GM11168 (cell line): ENCODE results near the gene HOXD12.

Source experiments
- in situ Hi-C: fragments of 300-500 bp; cut with MboI; formaldehyde crosslinking; loops from one replicate; pipeline ENCODE4 v1.12.0; 2022; ENCODE audit warnings: low sequenced_read_pairs; ENCODE audit not compliant: unreplicated experiment

The HOXD12 gene, protein sequence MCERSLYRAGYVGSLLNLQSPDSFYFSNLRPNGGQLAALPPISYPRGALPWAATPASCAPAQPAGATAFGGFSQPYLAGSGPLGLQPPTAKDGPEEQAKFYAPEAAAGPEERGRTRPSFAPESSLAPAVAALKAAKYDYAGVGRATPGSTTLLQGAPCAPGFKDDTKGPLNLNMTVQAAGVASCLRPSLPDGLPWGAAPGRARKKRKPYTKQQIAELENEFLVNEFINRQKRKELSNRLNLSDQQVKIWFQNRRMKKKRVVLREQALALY

DNA sequence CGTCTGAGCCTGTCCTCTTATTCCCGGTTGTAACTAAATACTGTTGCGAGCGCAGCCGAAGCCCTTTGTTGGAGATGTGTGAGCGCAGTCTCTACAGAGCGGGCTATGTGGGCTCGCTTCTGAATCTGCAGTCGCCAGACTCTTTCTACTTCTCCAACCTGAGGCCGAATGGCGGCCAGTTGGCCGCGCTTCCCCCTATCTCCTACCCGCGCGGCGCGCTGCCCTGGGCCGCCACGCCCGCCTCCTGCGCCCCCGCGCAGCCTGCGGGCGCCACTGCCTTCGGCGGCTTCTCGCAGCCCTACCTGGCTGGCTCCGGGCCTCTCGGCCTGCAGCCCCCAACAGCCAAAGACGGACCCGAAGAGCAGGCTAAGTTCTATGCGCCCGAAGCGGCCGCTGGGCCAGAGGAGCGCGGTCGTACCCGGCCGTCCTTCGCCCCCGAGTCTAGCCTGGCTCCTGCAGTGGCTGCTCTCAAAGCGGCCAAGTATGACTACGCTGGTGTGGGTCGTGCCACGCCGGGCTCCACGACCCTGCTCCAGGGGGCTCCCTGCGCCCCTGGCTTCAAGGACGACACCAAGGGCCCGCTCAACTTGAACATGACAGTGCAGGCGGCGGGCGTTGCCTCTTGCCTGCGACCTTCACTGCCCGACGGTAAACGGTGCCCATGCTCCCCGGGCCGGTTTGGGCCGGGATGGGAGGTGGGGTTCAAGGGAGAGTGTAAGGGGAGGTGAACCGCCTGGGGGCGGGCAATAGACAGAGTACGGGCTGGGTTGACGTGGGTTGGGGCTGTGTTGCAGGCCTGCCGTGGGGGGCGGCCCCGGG lies at the start of gene HOXD12:
TSS of gene HOXD12 (plus strand) at position 68 of the 819 bp plus-strand sequence. CDS start at position 75, 7 bp downstream.
- in situ Hi-C loops = loop anchor here (5.0 kb wide), 1 partner anchor 423 kb away; no protein-coding TSS in a partner anchor

DNA sequence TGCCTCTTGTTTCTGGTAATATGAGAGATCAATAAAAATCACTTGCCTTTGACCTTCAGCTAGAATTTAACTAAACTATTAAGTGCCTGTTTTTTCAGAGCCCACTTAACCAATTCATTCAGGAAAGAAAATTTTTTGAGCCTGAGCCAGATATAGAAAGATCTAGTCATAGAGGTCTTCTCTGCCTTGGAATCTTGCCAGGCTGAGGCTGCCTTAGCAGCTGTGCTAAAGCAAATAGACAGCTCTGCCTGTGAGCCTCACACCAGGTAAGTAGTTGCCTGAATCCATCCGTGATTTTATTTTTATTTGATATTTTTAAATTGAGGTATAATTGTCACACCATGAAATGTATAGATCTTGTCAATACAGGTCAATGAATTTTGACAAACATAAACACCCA lies 43.2 kb upstream of the HOXD12 start:
- in situ Hi-C loops = loop anchor here (25.0 kb wide), 1 partner anchor 694 kb away; no protein-coding TSS in a partner anchor

DNA sequence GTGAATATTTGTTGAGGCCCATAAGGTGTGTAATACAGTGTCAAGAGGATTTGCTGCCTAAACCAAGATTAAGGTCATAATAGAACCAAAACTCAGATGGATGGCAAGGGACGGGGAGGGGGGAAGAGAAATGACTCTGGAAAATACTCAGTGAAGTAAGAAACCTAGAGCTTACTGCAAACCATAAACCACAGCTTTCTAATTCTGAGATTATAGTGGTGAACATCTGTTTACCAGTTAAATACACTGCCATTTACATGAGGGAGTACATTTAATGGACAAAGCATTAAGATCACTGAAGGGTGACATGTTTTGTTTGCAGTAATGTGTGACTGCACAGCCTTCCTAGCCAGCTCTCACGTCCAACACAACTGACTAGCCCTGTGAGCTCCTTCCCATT lies 35.6 kb upstream of the HOXD12 start:
- in situ Hi-C loops = loop anchor here (25.0 kb wide), 1 partner anchor 702 kb away; no protein-coding TSS in a partner anchor

DNA sequence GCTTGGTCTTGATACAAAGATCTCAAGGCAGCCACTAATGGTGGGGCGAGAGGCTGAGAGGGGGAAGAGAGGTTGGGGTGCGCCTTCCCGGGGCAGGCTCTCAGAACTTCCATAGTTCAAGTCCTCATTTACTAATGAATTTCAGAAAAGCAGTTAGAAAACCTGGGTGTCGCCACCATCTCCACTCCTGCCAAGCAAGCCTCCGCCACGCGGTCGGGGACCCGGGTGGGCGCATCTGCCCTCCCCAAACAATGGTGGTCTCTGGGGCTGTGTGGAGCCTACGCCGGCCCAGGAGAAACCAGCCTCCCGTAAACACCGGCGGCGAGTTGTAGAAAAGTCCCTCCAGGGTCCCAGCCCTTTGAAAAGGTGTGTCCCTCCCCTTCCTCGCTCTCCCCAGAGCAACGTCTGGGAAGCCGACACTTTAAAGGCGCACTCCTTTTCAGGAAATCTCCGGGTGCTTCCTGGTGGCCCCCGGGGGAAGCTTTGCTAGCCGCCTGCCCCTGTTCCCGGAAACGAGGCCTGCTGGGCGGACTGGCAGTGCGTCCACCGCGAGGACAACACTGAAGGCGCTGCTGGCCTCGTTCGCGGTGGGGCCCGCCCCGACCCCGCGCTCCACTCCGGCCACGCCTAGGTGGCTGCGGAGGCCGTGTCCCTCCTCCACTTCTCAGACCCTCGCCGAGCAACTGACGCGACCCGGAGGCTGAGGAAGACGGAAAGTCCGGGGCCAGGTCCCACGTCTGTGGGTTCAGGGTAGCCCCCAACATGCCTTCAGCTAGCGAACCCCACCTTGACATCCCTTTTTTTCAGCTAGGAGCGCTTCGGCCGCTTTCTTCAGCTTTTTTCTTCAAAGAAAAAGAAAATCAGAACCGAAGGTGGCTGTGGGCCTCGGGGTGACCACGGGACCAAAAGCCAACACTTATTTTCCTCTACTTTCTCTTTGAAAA lies 32.7 kb upstream of the HOXD12 start:
- in situ Hi-C loops = loop anchor here (25.0 kb wide), 1 partner anchor 705 kb away; no protein-coding TSS in a partner anchor

DNA sequence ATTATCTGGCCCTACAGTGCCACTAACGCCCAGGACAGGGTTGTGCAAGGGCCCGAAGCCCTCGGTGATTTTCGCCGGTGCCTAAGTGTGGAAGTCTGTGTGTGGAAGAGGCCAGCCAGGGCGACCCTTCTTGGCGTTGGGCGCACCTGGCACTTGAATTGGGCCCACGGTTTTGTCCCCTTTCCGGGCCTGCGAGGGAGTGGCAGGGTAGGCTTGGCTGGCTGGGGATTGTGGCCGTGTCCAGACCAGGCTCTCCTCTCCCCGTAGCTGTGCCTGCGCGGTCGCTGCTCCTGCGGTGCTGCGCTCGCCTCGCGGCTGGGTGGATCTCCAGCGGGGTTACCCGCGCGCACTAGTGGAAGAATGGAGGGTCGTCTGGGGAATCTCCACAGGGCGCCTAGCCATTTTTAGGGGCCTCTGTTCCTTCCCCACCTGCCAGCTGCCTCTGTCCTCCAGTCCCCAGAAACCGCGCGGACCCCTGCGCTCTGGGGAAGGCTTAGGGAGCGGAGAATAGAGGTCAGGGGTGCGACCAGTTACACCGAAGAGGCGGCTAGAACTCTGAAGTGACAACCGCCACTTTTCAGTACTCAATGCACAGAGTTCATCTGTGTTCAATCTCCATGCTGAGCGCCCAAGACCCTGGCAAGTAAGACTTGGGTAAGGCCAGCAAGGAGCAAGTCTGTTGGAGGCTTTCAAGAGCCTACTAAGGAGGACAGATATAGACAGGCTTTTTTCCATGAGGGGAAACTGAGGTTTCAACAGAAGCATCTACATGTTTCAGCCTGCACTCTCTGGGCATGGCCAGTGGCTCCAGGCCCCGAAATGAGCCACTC lies 31.8 kb upstream of the HOXD12 start:
- in situ Hi-C loops = loop anchor here (25.0 kb wide), 1 partner anchor 706 kb away; no protein-coding TSS in a partner anchor

DNA sequence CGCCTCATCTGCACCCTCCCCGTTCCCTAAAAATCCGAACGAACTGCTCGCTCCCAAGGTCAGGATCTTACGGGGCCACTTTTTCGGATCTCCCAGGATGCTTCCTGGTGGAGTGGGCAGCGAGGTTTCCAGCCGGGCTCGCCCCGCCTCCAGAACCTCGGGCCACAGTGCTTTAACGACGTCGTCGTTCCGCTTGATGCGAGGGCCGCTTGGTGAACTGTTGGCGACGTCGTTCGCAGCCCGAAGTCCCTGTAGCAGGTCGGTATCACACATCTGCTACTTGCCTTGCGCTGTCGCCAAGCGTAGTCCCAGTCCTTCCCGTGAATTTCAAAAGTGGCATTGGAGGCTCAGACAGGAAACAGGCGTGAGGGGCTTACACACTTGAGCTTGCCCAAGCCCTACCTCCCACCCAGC lies 31.2 kb upstream of the HOXD12 start:
- in situ Hi-C loops = loop anchor here (25.0 kb wide), 1 partner anchor 706 kb away; no protein-coding TSS in a partner anchor

DNA sequence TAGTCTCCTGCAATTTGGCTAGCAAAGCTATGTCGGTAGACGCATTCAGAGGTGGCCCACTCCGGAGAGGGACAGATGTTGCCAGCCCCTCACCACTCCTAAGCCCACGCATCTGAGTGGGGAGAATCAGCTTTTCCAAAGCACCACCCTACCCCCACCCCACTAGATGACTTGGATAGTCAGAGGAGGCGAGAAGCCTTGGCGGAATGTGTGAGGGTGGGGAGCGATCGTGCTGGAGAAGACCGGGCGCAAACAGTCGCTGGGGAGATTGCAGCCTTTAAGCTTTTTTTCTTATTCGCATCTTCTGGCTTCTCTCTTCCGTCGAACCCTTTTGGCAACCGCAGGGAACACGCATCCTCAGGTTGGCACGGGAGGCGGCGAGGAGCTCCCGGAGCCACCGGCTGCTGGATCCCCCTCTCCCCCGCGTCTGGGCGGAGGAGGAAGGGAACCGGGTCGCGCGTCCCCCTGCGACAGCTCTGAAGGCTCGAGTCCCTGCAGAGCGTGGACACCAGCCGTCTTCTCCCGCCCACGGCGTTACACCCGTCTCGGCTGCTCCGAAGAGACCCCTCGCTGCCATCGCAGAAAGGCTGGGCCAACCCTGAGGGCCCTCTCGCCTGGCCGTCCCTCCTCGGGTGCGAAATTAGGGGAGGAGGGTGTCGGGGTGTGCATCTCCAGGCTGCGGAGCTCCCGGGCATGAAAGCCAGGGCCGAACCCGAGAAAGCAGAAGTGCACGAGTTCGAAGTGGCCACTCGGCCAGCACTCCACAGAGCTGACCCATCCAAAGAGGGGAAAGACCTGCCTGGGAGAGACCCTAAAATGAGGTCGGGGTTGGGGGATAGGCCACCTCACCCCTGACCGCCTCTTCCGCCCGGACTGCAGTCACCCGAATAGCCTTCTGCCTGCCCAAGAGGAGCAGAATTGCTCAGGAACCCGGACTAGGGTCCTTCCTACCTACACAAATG lies 28.0 kb upstream of the HOXD12 start:
- in situ Hi-C loops = loop anchor here (25.0 kb wide), 1 partner anchor 709 kb away; no protein-coding TSS in a partner anchor

DNA sequence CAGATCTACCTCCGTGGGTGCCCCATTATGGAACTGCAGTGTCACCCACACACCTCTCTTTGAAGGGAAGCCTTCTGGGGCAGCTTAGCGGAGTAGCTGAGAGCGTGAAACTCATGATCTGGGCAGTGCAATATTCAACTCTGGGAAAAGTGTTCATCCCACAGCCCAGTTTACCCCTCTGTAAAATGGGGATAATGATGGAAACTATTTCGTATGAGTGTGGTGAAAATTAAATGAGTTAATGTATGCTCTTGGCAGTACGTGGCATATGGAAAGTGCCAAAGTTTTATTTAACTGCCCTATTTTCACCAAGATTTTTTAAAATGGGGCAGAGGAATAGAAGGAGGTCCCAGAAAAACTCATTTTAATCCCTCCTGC lies 27.3 kb upstream of the HOXD12 start:
- in situ Hi-C loops = loop anchor here (25.0 kb wide), 1 partner anchor 710 kb away; no protein-coding TSS in a partner anchor

DNA sequence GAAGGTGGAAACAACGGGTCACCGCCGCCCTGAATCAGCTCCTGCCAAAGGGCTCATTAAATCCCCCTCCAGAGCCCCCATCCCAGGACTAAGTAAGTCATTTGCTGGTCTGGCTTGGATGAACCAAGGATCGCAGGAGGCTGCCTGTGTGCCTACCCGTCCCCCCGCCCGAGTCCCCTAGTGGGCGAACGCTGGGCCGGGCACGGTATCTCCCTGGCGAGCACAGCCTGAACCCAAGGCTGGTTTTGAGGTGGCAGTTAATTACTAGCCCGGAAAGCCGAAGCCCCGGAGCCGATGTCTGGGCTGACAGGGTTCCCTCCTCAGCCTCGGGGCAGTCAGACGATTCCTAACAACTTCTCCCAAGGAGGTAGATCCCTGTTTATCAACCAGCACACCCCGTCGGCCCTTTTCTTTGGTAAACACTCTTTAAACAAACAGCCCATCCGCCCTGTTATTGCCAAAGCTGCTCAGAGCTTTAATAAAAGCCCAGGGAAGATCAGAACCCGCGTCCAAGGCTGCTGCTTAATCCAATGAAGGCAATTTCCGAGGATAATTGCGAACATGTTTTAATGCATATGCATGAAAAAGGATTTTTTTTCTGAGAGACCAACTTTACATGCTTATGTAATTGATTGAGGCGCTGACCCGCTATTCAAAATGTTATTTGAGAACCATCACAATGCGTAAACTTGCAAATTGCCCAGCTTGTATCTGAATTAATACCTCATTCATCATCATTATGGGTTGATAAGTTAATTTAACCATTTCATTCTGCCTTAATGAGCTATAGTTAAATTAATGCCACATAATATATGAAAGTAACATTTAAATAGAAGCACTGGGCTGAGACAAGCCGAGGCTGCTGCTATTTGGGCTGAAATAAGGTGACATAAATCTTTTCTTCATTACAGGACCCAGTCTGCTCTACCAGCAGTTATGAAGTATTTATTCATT lies 26.4 kb upstream of the HOXD12 start:
- in situ Hi-C loops = loop anchor here (25.0 kb wide), 1 partner anchor 711 kb away; no protein-coding TSS in a partner anchor

DNA sequence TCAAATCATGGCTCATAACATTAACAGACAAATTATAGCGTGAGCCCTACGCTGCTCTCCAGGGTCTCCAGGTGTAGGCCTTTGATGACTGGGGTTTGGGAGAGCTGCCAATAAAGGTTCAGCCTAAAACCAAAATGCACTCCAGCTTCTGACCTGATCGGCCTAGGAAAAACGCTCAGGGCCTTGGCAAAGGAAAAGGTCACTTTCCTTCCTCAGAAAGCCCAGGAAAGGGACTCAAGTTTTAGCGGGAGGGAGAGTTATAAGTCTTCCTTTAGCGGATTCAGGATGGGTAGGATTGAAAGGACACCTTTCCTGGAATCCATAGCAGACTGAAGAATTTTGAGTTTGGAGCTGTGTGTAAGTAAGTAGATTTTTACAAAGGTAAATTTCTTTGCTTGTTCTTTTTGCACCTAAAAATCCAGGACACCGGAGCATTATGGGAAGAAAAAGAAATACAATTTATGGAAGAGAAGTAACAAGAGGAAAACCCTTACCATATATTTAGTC lies 24.6 kb upstream of the HOXD12 start:
- in situ Hi-C loops = loop anchor here (25.0 kb wide), 1 partner anchor 713 kb away; no protein-coding TSS in a partner anchor

DNA sequence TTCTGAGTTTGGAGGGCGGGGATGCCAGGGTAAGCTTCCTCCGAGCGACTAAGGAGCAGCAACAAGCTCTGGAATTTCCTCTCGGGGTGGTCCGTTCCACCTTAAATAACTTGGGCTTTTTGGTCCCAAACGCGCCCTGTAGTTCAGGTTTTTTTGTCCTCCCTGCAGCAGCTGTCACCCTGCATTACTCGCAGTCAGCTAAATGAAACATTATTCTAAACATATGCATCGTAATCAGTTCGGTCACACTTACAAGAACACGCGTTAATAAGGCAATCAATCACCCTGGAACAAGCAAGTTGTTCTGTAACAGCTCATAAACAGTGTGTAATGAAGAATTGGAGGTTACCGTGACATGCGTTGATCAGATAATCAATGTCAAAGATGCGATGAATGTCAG lies 24.1 kb upstream of the HOXD12 start:
- in situ Hi-C loops = no loop called here

DNA sequence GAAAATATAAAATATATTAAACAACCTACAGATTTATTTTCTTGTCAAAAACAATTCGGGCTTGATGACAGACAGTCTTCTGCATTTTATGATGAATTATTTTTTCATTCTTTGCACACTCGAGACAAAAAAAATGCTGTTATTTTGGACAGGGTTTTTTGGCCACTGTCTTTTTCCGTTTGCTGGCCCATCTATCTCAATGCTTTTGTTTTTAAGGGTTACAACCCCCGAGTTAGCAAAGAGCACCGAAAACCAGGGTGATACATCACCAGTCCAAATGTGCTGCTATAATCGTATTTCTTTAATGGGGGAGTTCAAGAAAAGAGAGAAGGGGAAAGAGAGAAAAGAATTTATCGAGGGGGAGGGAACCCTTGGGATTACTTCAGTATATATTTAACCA lies 23.5 kb upstream of the HOXD12 start:
- in situ Hi-C loops = no loop called here

DNA sequence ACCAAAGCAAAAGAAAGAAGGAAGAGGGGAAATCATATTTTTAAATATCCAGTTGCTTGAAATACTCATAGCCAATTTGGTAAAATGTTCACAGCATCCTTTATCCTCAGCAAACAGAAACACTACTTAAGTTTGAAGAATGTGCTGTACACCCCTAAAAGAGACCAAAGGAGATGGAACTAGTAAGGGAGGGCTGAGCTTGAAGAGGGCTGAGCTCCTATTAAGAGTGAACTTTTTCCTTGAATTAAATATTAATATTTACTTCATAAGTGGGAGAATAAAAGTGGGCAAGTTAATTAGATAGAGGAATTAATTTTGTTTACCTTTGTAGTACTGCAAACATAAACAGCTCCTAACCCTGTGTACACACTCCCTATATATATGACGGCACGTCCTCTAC lies 22.8 kb upstream of the HOXD12 start:
- in situ Hi-C loops = no loop called here

DNA sequence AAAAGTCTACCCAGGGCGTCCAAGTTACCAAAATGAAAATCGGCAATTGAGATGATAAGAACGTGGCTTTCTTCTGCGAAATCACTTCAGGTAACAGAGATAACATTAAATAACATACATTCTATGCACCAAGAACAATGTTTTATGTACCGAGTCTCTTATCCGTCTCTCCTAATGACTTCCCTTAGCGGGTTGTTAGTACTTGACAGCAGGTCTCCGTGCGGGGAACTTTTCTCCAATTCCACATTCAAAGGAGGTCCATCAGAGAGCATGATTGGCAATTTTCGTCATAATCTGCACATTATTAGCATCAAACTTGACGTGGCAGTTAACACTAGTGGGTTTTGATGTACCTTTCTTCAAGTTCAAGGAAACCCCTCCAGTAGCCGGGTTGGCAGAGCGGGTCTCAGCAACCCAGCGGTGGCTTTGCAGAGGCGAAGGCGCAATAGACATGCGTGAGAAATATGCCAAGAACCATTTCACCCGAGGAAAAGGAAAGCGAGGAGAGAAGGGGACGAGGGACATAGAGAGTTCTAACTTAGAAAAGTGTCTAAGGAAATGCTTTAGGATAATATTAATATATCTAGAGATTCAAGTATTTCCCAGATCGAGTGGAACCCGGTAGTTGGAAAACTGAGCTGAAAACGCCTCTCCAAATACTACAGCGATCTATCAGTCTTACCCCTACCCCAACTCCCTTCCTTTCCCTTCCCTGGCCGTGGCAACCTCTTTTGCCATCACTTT lies 20.9 kb upstream of the HOXD12 start:
- in situ Hi-C loops = no loop called here

DNA sequence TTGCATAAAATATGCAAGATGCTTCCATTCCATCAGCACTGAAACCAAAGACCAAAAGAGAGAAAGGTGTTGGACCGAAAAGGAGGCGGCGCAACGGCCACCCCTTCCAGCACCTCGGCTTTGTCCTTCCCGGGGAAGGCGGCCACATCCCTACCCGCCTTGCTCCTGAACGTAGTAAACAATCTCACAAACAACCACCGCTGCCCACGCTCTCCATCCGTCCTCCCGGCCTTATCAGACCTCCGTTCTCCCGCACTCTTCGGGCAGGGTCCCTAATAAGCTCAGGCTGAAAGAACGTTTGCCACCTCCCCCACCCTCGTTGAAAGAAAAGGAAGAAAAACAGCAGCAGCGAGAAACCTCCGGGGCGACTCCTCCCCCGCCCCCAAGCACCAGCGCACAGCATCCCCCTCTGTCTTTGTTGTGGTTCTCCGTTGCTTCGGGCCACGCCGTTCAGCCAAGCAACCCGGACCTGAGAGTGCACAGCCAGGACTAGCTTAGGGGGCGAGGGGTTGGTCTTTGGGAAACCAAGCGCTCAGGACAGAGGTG lies 20.2 kb upstream of the HOXD12 start:
- in situ Hi-C loops = no loop called here
